Activated naive CD8-positive, alpha-beta T cell treated with anti-CD3 and anti-CD28 coated beads, Interleukin-2, amount 10 ng/mL, durations not matched to agents 7 days and 5 days (primary cell): Measurements from ENCODE around the gene PPP2R2D. TPM values are rescaled to one million over a fixed set of nuclear protein-coding genes. Genes with fewer than 3 reads are reported as not detected.

Source experiments
- ATAC-seq: fragments of 150-1000 bp; cut with Tn5 transposase; one replicate; pipeline ENCODE4 v1.10.0; 2021; ENCODE audit warnings: low read depth, moderate library complexity
- POLR2A ChIA-PET: fragments of 350-600 bp; sonication (Branson Sonifier 250); formaldehyde crosslinking; loops from one replicate; lab custom pipeline; 2021; ENCODE audit warnings: antibody characterized with exemption; lab: Charles Lee
- DNase-seq: peaks from one replicate; pipeline ENCODE4 v3.0.0; 2021
- H3K27ac Mint-ChIP-seq: one replicate; pipeline ENCODE4 v1.8.0; 2022; ENCODE audit warnings: mild to moderate bottlenecking, mixed read lengths
- H3K27me3 Mint-ChIP-seq: one replicate; pipeline ENCODE4 v1.8.0; 2022; ENCODE audit warnings: mild to moderate bottlenecking, moderate library complexity, mixed read lengths
- H3K36me3 Mint-ChIP-seq: one replicate; pipeline ENCODE4 v1.8.0; 2021; ENCODE audit warnings: mild to moderate bottlenecking, mixed read lengths
- H3K4me1 Mint-ChIP-seq: one replicate; pipeline ENCODE4 v1.8.0; 2021; ENCODE audit warnings: mixed read lengths
- H3K4me3 Mint-ChIP-seq: one replicate; pipeline ENCODE4 v1.8.0; 2022; ENCODE audit warnings: mild to moderate bottlenecking, moderate library complexity, mixed read lengths
- H3K9me3 Mint-ChIP-seq: one replicate; pipeline ENCODE4 v1.8.0; 2021; ENCODE audit warnings: mixed read lengths
- total RNA-seq, 2 experiments: library from RNA; stranded (reverse); gene quantifications; one replicate each; pipeline ENCODE4 v1.2.3, GENCODE V29; 2021

PPP2R2D gene
- total RNA-seq, 2 experiments from 2014 or later = 39.9 to 45.6 TPM

DNA sequence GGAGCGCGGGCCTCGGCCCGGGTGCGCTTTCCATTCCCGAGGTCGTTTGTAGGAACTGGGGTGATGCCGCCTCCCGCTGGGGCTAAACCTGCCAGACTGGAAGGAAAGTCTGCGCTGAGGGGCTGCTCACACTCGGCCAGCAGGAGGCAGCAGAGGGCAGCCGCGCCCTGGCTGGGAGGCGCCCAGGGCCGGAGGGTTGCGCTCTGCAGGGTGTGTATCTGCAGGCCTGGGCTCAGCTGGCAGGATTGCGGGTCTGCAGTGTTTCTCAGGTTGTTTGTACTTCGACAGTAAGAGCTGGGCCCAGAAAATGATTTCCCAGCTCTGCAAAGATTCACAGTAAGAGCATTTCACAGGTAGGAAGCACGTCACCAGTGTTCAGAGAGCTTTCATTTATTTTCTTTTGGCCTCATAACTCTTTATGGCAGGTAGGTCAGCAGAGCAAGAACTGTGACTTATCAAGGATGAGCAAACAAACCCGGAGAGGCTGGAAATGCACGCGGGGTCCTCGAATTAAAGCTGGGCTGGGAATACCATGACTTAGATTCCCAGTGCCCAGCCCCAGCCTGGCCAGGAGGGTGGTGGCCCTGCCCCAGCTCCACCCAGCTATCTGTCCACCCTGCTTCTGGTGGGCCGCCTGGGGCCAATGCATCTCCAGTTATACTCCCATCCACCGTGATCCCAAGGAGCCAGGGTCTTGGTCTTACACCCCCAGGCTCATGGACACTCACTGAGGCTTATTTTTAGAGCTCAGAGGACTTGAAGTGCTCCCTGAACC lies 15.2 kb upstream of the PPP2R2D start:
- Mint-ChIP-seq H3K9me3 (no peaks in the 10 kb centered on the region), H3K4me1 (peaks cover 3% of the 10 kb centered on the region), H3K4me3 (no peak overlapping the region), H3K36me3 (no peaks in the 10 kb centered on the region), H3K27ac (no peak overlapping the region), H3K27me3 (peaks cover 2% of the 10 kb centered on the region)
- ATAC-seq (peak; percentile 100), DNase-seq (peak; percentile 91)
- POLR2A ChIA-PET = interaction anchor here (0.6 kb wide), 1 partner anchor 19 kb away, joined by 4 read pairs; no protein-coding TSS in a partner anchor

DNA sequence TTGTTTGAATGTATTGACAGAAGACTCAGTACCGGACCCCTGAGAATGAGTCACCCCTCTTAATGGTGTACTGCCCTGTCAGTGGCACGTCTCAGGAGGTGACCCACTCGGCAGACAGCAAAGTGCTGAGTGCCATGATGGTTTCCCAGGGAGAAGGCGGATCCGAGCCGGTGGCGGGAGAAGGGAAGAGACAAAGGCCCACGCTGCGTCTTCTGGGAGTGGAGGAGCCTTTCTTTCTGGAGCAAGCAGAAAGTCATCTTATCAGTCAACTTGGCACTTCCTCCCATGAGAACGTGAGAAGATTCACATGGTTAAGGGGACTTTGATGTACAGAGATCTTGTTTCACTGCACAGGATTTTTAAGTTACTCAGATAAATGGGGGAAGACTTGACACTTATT lies 14.6 kb upstream of the PPP2R2D start:
- peaks cover 2% of the 10 kb centered on the region for H3K27me3 Mint-ChIP-seq
- H3K9me3 Mint-ChIP-seq = no peaks in the 10 kb centered on the region
- H3K27ac Mint-ChIP-seq = no peak overlapping the region

DNA sequence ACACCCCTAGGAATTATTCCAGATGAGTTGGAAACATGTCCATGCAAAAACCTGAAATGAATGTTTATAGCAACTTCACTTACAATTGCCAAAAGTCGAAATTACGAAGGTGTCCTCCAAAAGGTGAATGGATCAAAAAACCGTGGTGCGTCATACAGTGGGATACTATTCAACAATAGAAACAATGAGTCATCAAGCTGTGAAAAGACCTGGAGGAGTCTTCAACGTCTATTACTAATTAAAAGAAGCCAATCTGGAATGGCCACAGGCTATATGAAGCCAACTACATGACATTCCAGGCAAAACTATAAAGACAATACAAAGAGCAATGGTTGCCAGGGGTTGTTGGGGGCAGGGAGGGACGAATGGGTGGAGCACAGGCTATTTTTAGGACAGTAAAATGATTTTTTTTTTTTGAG lies 12.6 kb upstream of the PPP2R2D start:
- POLR2A ChIA-PET = no interaction called here
- peaks cover 5% of the 10 kb centered on the region for H3K27me3 Mint-ChIP-seq
- H3K27ac Mint-ChIP-seq = no peak overlapping the region
- no peaks in the 10 kb centered on the region for H3K9me3 Mint-ChIP-seq
- DNase-seq = no peak
- peaks cover 3% of the 10 kb centered on the region for H3K4me1 Mint-ChIP-seq
- H3K4me3 Mint-ChIP-seq = no peak overlapping the region
- ATAC-seq = no peak
- no peaks in the 10 kb centered on the region for H3K36me3 Mint-ChIP-seq

More for the DNA sequence above, 14.6 kb upstream of the PPP2R2D start:
- Mint-ChIP-seq H3K36me3 (no peaks in the 10 kb centered on the region), H3K4me1 (peaks cover 3% of the 10 kb centered on the region), H3K4me3 (no peak overlapping the region)
- DNase-seq = no peak
- ATAC-seq = no peak
- POLR2A ChIA-PET = interaction anchor here (0.7 kb wide), 1 partner anchor 39 kb away, joined by 3 read pairs; no protein-coding TSS in a partner anchor

- POLR2A ChIA-PET = no interaction called here
- DNase-seq (no peak), ATAC-seq (no peak)
- peaks cover 3% of the 10 kb centered on the region for H3K4me1 Mint-ChIP-seq
- H3K27me3 Mint-ChIP-seq = peaks cover 5% of the 10 kb centered on the region
- H3K4me3 Mint-ChIP-seq = no peak overlapping the region
- no peak overlapping the region for H3K27ac Mint-ChIP-seq
- H3K9me3 Mint-ChIP-seq = no peaks in the 10 kb centered on the region
- H3K36me3 Mint-ChIP-seq = no peaks in the 10 kb centered on the region
Measured at GRCh38 chr10:131889755-131890154, 11.1 kb upstream of the PPP2R2D start.

- Mint-ChIP-seq H3K36me3 (no peaks in the 10 kb centered on the region), H3K4me3 (no peak overlapping the region), H3K27ac (no peak overlapping the region), H3K27me3 (peaks cover 5% of the 10 kb centered on the region), H3K4me1 (peaks cover 3% of the 10 kb centered on the region), H3K9me3 (no peaks in the 10 kb centered on the region)
- POLR2A ChIA-PET = no interaction called here
- peak; percentile 22 for ATAC-seq
- DNase-seq = no peak
Measured at GRCh38 chr10:131890276-131891195, 10.3 kb upstream of the PPP2R2D start.

DNA sequence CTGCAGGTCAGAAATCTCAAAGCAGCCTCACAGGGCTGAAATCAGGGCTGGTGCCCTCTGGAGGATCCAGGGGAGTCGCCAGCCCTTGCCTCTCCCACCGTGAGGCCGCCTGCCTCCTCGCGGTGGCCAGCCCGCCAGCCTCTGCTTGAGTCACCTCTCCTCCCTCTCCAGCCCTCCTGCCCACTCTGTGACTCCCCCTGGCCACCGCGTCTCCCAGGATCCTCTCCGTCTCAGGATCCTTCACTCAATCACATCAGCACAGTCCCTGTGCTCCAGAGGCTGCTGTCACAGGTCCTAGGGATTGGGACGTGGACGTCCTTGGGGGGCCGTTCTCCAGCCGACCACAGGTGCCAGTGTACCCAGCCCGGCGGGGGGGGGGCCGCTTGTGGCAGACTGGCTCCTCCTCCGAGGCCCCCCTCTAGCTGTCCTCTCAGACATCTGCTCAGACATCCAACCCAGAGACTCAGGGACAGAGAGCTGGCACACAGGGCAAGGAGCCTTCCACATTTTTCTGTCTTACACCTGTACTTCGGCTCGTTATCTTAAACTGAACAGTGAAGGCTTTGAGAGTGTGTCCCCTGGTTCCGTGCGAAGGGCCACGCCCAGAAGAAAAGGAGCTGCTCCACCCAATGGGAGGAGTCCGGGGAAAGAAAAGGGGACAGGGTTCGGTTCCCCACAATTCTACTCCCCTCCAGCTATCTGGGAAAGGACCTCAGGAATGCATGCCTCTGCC lies 9.4 kb upstream of the PPP2R2D start:
- DNase-seq (no peak), ATAC-seq (no peak)
- Mint-ChIP-seq H3K4me3 (no peak overlapping the region), H3K27me3 (peaks cover 5% of the 10 kb centered on the region), H3K36me3 (no peaks in the 10 kb centered on the region), H3K9me3 (no peaks in the 10 kb centered on the region), H3K4me1 (peaks cover 8% of the 10 kb centered on the region), H3K27ac (no peak overlapping the region)
- POLR2A ChIA-PET = interaction anchor here (0.8 kb wide), 1 partner anchor 9 kb away, joined by 4 read pairs; the partner anchor contains the start of gene PPP2R2D

GRCh38 chr10:131891929-131892805 lies 8.6 kb upstream of the PPP2R2D start:
- no peak for ATAC-seq
- H3K4me3 Mint-ChIP-seq = no peak overlapping the region
- peaks cover 13% of the 10 kb centered on the region for H3K4me1 Mint-ChIP-seq
- H3K27ac Mint-ChIP-seq = no peak overlapping the region
- H3K9me3 Mint-ChIP-seq = no peaks in the 10 kb centered on the region
- POLR2A ChIA-PET = interaction anchor here (0.8 kb wide), 1 partner anchor 8 kb away, joined by 4 read pairs; the partner anchor contains the start of gene PPP2R2D
- H3K27me3 Mint-ChIP-seq = peaks cover 5% of the 10 kb centered on the region
- H3K36me3 Mint-ChIP-seq = no peaks in the 10 kb centered on the region
- no peak for DNase-seq

DNA sequence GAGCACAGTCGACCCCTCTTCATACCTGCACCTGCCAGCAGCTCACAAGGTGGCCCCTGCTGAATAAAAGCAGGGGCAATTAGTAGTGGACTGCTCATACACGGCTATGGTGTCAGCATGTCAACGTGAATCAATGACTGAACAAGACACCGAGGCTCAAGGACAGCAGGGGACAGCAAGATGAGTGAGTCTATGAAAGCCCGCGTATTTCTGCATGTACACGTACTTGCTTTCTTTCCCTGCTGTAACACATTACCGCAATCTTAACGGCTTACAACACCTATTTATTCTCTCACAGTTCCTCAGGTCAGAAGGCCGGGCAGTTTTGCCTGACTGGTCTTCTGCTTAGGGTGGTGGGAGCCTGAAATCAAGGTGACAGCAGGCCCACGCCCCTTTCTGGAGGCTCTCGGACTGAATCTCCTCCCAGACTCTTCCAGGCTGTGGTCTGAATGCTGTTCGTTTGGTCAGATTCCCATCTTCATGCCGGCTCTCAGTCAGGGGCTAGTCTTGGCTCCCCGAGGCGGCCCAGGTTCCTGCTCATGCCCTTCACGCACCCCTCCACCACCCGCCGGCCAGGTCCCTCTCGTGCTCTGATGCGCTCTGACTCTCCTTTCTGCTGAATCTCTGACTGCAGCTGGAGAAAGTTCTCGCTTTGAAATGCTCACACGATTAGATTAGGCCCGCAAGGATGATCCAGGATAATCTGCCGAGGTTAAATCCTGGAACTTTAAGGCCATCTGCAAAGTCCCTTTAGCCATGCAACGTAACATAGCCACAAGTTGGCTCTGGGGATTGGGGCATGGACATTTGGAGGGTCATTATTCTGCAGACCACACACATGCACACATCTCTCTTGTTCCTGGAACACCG lies 7.8 kb upstream of the PPP2R2D start:
- H3K4me1 Mint-ChIP-seq = peaks cover 18% of the 10 kb centered on the region
- no peaks in the 10 kb centered on the region for H3K36me3 Mint-ChIP-seq
- POLR2A ChIA-PET = no interaction called here
- no peak for DNase-seq
- H3K27me3 Mint-ChIP-seq = peaks cover 3% of the 10 kb centered on the region
- H3K4me3 Mint-ChIP-seq = no peak overlapping the region
- no peaks in the 10 kb centered on the region for H3K9me3 Mint-ChIP-seq
- no peak overlapping the region for H3K27ac Mint-ChIP-seq
- ATAC-seq = no peak

DNA sequence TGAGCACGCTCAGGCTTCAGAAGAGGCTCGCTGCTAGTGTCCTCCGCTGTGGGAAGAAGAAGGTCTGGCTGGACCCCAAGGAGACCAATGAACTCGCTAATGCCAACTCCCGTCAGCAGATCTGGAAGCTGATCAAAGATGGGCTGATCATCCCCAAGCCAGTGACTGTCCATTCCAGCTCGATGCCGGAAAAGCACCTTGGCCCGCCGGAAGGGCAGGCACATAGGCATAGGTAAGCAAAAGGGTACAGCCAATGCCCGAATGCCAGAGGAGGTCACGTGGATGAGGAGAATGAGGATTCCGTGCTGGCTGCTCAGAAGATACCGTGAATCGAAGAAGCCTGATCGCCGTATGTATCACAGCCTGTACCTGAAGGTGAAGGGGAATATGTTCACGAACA lies 5.7 kb upstream of the PPP2R2D start:
- H3K27me3 Mint-ChIP-seq = peaks cover 16% of the 10 kb centered on the region
- POLR2A ChIA-PET = no interaction called here
- no peak overlapping the region for H3K27ac Mint-ChIP-seq
- peaks cover 30% of the 10 kb centered on the region for H3K4me1 Mint-ChIP-seq
- DNase-seq (no peak), ATAC-seq (no peak)
- no peaks in the 10 kb centered on the region for H3K9me3 Mint-ChIP-seq
- H3K4me3 Mint-ChIP-seq = no peak overlapping the region
- no peaks in the 10 kb centered on the region for H3K36me3 Mint-ChIP-seq

GRCh38 chr10:131896403-131896802 lies 4.4 kb upstream of the PPP2R2D start:
- Mint-ChIP-seq H3K4me1 (peaks cover 31% of the 10 kb centered on the region), H3K4me3 (peak overlapping the region; percentile 40), H3K27me3 (peaks cover 16% of the 10 kb centered on the region), H3K27ac (peak overlapping the region; percentile 35), H3K36me3 (no peaks in the 10 kb centered on the region), H3K9me3 (no peaks in the 10 kb centered on the region)
- no peak for DNase-seq
- POLR2A ChIA-PET = interaction anchor here (1.0 kb wide), 1 partner anchor 76 kb away, joined by 4 read pairs; no protein-coding TSS in a partner anchor
- ATAC-seq = peak; percentile 24

- ATAC-seq = no peak
- H3K36me3 Mint-ChIP-seq = no peaks in the 10 kb centered on the region
- POLR2A ChIA-PET = interaction anchor here (0.9 to 1.0 kb wide), 2 partner anchors 31 to 75 kb away, joined by 3 to 4 read pairs; no protein-coding TSS in a partner anchor
- H3K4me1 Mint-ChIP-seq = peaks cover 36% of the 10 kb centered on the region
- no peak for DNase-seq
- no peak overlapping the region for H3K4me3 Mint-ChIP-seq
- H3K27ac Mint-ChIP-seq = no peak overlapping the region
- H3K9me3 Mint-ChIP-seq = no peaks in the 10 kb centered on the region
- H3K27me3 Mint-ChIP-seq = peaks cover 13% of the 10 kb centered on the region
Measured at GRCh38 chr10:131897297-131897899, 3.4 kb upstream of the PPP2R2D start.
